HL-60 (cell line): Measurements from ENCODE around the gene MAN1C1.

Experiments
- DNase-seq, 2 experiments: peaks; one replicate each; pipeline ENCODE4 v3.0.0-alpha.2; 2010 to 2020; ENCODE audit warnings: low read depth in 1 of 2, low spot score in 1 of 2
- H3K27ac ChIP-seq: fragments of 250-450 bp; sonication (Bioruptor Pico); replicated peaks from 2 replicates; pipeline ENCODE4 v1.5.1; 2020; ENCODE audit warnings: mild to moderate bottlenecking, moderate library complexity
- H3K27me3 ChIP-seq: fragments of 250-450 bp; sonication (Bioruptor Pico); 2 replicates; pipeline ENCODE4 v1.5.1; 2021; ENCODE audit warnings: mild to moderate bottlenecking, moderate library complexity; ENCODE audit not compliant: insufficient read depth, poor library complexity, severe bottlenecking
- H3K4me3 ChIP-seq: replicated peaks from 2 replicates; pipeline ENCODE4 v1.5.1; 2011; ENCODE audit warnings: mild to moderate bottlenecking, control low read depth, low read length; ENCODE audit not compliant: insufficient read depth
- GABPA ChIP-seq: IDR thresholded peaks from 2 replicates; pipeline ENCODE4 v1.6.1; 2012; ENCODE audit warnings: low read depth
- POLR2AphosphoS5 ChIP-seq: IDR thresholded peaks from 2 replicates; pipeline ENCODE4 v1.6.1; 2012; ENCODE audit warnings: low read depth
- SPI1 ChIP-seq: IDR thresholded peaks from 2 replicates; pipeline ENCODE4 v1.6.1; 2012; ENCODE audit warnings: low read depth, mild to moderate bottlenecking, borderline replicate concordance
- TF ChIP-seq, protein P1 (sequence below): IDR thresholded peaks from one replicate; pipeline ENCODE4 v1.5.1; 2011; ENCODE audit warnings: low read length, control low read depth, inconsistent platforms; ENCODE audit not compliant: insufficient read depth
- TF ChIP-seq, protein P2 (sequence below): IDR thresholded peaks from 2 replicates; pipeline ENCODE4 v1.6.1; 2012; ENCODE audit warnings: low read depth; ENCODE audit not compliant: insufficient replicate concordance

Gene MAN1C1

DNA sequence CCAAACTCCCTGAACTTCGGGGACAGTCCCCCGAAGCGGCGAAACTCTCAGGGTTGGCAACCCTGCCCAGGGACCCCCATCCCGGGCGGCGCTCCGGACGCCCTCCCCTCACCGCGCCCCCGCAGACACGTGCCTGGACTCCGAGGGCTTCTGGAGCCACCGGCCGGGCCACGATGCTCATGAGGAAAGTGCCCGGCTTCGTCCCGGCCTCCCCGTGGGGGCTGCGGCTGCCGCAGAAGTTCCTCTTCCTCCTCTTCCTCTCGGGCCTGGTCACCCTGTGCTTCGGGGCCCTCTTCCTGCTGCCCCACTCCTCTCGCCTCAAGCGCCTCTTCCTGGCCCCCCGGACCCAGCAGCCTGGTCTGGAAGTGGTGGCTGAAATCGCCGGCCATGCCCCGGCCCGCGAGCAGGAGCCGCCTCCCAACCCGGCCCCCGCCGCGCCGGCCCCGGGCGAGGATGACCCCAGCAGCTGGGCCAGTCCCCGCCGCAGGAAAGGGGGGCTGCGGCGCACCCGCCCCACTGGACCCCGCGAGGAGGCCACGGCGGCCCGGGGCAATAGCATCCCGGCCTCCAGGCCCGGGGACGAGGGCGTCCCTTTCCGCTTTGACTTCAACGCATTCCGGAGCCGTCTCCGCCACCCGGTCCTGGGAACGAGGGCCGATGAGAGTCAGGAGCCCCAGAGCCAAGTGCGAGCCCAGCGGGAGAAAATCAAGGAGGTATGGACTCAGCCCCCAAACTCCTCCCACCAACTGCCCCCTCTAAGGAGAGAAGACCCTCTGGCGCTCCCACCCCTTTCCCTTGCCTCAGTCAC lies 1.2 kb downstream of the MAN1C1 start:
- TF ChIP-seq SPI1: peak; percentile 62
- TF ChIP-seq, protein P1, sequence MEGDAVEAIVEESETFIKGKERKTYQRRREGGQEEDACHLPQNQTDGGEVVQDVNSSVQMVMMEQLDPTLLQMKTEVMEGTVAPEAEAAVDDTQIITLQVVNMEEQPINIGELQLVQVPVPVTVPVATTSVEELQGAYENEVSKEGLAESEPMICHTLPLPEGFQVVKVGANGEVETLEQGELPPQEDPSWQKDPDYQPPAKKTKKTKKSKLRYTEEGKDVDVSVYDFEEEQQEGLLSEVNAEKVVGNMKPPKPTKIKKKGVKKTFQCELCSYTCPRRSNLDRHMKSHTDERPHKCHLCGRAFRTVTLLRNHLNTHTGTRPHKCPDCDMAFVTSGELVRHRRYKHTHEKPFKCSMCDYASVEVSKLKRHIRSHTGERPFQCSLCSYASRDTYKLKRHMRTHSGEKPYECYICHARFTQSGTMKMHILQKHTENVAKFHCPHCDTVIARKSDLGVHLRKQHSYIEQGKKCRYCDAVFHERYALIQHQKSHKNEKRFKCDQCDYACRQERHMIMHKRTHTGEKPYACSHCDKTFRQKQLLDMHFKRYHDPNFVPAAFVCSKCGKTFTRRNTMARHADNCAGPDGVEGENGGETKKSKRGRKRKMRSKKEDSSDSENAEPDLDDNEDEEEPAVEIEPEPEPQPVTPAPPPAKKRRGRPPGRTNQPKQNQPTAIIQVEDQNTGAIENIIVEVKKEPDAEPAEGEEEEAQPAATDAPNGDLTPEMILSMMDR: no peak

DNA sequence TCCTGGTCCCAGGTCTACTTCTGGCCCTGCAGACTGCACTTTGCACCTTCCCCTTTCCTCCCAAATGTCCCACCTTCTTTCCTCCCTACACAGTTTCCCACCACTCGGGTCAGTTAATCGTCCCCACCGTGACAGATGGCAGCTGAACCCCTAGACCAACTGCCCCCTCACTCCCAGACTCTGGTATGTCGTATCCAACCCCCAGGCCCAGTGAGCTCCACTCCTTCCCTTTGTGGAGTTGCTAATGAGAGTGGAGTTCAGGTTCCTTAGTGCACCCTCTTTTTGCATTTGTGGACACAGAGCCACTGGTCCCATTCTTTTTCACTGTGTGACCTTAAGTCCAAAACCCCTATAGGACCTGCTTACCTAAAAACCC lies 1.8 kb downstream of the MAN1C1 start:
- DNase-seq: no peak

More for the DNA sequence above, 1.2 kb downstream of the MAN1C1 start:
- DNase-seq: peak in 1 of 2 experiments; percentile 52
- 0 out of 2 replicates have a peak overlapping the region, but pooled peaks have one; percentile 9 for H3K27ac ChIP-seq
- peak overlapping the region; percentile 72 for H3K4me3 ChIP-seq
- no peaks in the 10 kb centered on the region for H3K27me3 ChIP-seq

DNA sequence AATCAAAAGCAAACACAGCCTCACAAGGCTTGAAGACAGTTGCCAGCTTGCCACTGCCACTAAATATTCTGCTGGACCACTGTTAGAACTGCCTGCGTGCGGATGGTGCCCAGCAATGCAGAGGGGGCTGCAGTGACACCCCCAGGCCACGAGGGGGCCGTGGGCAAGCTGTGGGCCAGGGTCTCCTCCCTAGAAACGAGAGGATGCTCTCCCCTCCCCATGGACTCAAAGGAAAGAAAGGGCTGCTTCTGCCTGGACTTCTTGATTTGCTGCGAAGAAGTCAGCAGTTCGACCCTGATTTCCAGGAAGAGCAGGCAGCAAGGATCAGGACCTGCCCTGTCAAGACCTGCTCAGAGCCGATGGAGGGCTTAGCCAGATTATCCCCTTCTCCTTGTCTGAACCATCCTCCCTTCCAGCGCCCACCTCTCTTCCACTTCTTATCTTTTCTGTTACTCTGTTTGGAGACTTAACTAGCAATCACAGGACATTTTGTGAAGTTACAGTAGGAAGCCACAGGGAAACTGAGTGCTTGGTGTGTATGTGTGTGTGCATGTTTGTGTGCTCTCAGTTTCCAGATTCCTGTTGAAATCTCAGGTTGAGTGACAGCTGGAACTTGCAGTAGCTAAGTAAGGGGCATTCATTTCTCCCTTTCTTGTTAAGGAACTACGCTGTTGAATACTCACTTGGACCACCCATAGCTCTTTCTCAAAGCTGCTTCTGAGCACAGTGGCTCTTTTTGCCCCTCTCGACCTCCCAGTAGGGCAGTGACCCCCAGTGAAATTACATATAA lies 2.7 kb downstream of the MAN1C1 start:
- no peak for TF ChIP-seq POLR2AphosphoS5
- no peak for TF ChIP-seq GABPA
- no peak for TF ChIP-seq SPI1
- TF ChIP-seq, protein P1: peak; percentile 16
- TF ChIP-seq, protein P2, sequence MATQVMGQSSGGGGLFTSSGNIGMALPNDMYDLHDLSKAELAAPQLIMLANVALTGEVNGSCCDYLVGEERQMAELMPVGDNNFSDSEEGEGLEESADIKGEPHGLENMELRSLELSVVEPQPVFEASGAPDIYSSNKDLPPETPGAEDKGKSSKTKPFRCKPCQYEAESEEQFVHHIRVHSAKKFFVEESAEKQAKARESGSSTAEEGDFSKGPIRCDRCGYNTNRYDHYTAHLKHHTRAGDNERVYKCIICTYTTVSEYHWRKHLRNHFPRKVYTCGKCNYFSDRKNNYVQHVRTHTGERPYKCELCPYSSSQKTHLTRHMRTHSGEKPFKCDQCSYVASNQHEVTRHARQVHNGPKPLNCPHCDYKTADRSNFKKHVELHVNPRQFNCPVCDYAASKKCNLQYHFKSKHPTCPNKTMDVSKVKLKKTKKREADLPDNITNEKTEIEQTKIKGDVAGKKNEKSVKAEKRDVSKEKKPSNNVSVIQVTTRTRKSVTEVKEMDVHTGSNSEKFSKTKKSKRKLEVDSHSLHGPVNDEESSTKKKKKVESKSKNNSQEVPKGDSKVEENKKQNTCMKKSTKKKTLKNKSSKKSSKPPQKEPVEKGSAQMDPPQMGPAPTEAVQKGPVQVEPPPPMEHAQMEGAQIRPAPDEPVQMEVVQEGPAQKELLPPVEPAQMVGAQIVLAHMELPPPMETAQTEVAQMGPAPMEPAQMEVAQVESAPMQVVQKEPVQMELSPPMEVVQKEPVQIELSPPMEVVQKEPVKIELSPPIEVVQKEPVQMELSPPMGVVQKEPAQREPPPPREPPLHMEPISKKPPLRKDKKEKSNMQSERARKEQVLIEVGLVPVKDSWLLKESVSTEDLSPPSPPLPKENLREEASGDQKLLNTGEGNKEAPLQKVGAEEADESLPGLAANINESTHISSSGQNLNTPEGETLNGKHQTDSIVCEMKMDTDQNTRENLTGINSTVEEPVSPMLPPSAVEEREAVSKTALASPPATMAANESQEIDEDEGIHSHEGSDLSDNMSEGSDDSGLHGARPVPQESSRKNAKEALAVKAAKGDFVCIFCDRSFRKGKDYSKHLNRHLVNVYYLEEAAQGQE: no peak
- DNase-seq: no peak
- H3K27me3 ChIP-seq: no peaks in the 10 kb centered on the region
- no peak overlapping the region for H3K4me3 ChIP-seq
- H3K27ac ChIP-seq: no peak overlapping the region

More for the DNA sequence above, 1.8 kb downstream of the MAN1C1 start:
- TF ChIP-seq GABPA (no peak), SPI1 (no peak), POLR2AphosphoS5 (no peak)
- TF ChIP-seq, protein P1: no peak
- TF ChIP-seq, protein P2: no peak
- Histone ChIP-seq H3K4me3 (no peak overlapping the region; the same call in 1 of the 2 replicates), H3K27ac (no peak overlapping the region), H3K27me3 (no peaks in the 10 kb centered on the region)
